Measurements from ENCODE around the gene R3HDM2.

DNA sequence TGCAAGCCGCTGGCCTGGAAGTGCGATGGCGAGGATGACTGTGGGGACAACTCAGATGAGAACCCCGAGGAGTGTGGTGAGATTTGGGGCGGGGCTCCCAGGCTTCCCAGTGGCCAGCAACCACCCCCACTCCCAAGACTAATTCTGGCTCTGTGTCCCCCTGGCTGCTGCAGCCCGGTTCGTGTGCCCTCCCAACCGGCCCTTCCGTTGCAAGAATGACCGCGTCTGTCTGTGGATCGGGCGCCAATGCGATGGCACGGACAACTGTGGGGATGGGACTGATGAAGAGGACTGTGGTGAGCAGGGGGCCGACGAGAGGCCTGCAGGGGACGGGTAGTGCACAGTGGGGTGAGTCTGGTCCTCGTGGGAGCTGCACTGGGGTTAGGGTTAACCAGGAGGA, 226.4 kb downstream of the R3HDM2 start:
- TF ChIP-seq CTCF (IDR thresholded peaks at IDR 0.05 in 8 of 11, conservative IDR thresholded peaks at IDR 0.05 in 3 of 11) (no peak), POLR2A (IDR thresholded peaks at IDR 0.05) (no peak)
